GM23338 (cell line): Measurements from ENCODE around the gene DNASE2. TPM values are rescaled to one million over a fixed set of nuclear protein-coding genes. Genes with fewer than 3 reads are reported as not detected.

Experiments used
- ATAC-seq: fragments of 200-7000 bp; cut with Tn5 transposase; 3 replicates; pipeline ENCODE4 v1.9.1; 2020
- DNase-seq: peaks from one replicate; pipeline ENCODE4 v3.0.0-alpha.2; 2015; ENCODE audit warnings: low spot score
- H2AFZ ChIP-seq: fragments of 200-600 bp; sonication (generic); 2 replicates; pipeline ENCODE4 v1.8.0; 2016; ENCODE audit warnings: antibody characterized with exemption, mild to moderate bottlenecking, moderate library complexity
- H3F3A ChIP-seq: fragments of 200-600 bp; sonication (generic); replicated peaks from 2 replicates; pipeline ENCODE4 v1.8.0; 2017; ENCODE audit warnings: antibody characterized with exemption, mixed run types, low read depth
- H3K27ac ChIP-seq: fragments of 200-600 bp; sonication (generic); 2 replicates; pipeline ENCODE4 v1.6.1; 2016; ENCODE audit warnings: low read depth
- H3K27me3 ChIP-seq: fragments of 200-600 bp; sonication (generic); 2 replicates; pipeline ENCODE4 v1.8.0; 2016; ENCODE audit warnings: mild to moderate bottlenecking, mixed run types, moderate library complexity; ENCODE audit not compliant: insufficient read depth
- H3K36me3 ChIP-seq: fragments of 200-600 bp; sonication (generic); 2 replicates; pipeline ENCODE4 v1.8.0; 2016; ENCODE audit warnings: mild to moderate bottlenecking; ENCODE audit not compliant: insufficient read depth
- H3K4me1 ChIP-seq: fragments of 200-600 bp; sonication (generic); 2 replicates; pipeline ENCODE4 v1.8.0; 2016; ENCODE audit warnings: mild to moderate bottlenecking, moderate library complexity; ENCODE audit not compliant: insufficient read depth
- H3K4me2 ChIP-seq: fragments of 200-600 bp; sonication (generic); 2 replicates; pipeline ENCODE4 v1.7.1; 2017; ENCODE audit warnings: mixed run types
- H3K4me3 ChIP-seq: fragments of 200-600 bp; sonication (generic); 2 replicates; pipeline ENCODE4 v1.6.1; 2016; ENCODE audit warnings: mixed run types
- H3K79me2 ChIP-seq: fragments of 200-600 bp; sonication (generic); replicated peaks from 2 replicates; pipeline ENCODE4 v1.8.0; 2017; ENCODE audit warnings: mild to moderate bottlenecking; ENCODE audit not compliant: insufficient read depth
- H3K9me2 ChIP-seq: fragments of 200-600 bp; sonication (generic); 2 replicates; pipeline ENCODE4 v1.8.0; 2017; ENCODE audit not compliant: insufficient read depth
- H4K20me1 ChIP-seq: fragments of 200-600 bp; sonication (generic); replicated peaks from 2 replicates; pipeline ENCODE4 v1.8.0; 2017; ENCODE audit warnings: mild to moderate bottlenecking; ENCODE audit not compliant: insufficient read depth
- H3K27ac Mint-ChIP-seq: 2 replicates; pipeline ENCODE4 v1.8.0; 2020; ENCODE audit warnings: inconsistent platforms, mild to moderate bottlenecking, moderate library complexity, mixed read lengths
- H3K27me3 Mint-ChIP-seq: 3 replicates; pipeline ENCODE4 v1.8.0; 2022; ENCODE audit warnings: low read depth, mild to moderate bottlenecking, moderate library complexity, mixed read lengths, inconsistent platforms; ENCODE audit not compliant: insufficient read depth, poor library complexity
- H3K36me3 Mint-ChIP-seq: 3 replicates; pipeline ENCODE4 v1.8.0; 2021; ENCODE audit warnings: low read depth, mild to moderate bottlenecking, inconsistent platforms, moderate library complexity, mixed read lengths
- H3K4me1 Mint-ChIP-seq: 3 replicates; pipeline ENCODE4 v1.8.0; 2020; ENCODE audit warnings: mild to moderate bottlenecking, inconsistent platforms, mixed read lengths
- H3K4me3 Mint-ChIP-seq: 3 replicates; pipeline ENCODE4 v1.8.0; 2021; ENCODE audit warnings: moderate library complexity, mild to moderate bottlenecking, inconsistent platforms, mixed read lengths
- H3K9me3 Mint-ChIP-seq: 3 replicates; pipeline ENCODE4 v1.8.0; 2020; ENCODE audit warnings: moderate library complexity, mild to moderate bottlenecking, inconsistent platforms, mixed read lengths
- CREB1 ChIP-seq: fragments of 250-450 bp; sonication (Bioruptor Pico); IDR thresholded peaks from 2 replicates; pipeline ENCODE4 v1.5.0; 2020; ENCODE audit warnings: low read depth, mild to moderate bottlenecking, moderate library complexity
- CTCF ChIP-seq, 2 experiments: fragments of 200-600 bp in 1 of 2; sonication (generic) in 1 of 2; conservative IDR thresholded peaks; 2 replicates each; pipeline versions ENCODE4 v1.5.1 to v1.6.1; 2016 to 2017; ENCODE audit warnings: antibody characterized with exemption in 2 of 2, low read depth in 2 of 2, mild to moderate bottlenecking in 2 of 2, moderate library complexity in 1 of 2
- ETS1 ChIP-seq: IDR thresholded peaks from 2 replicates; pipeline ENCODE4 v1.6.1; 2016; ENCODE audit warnings: antibody characterized with exemption
- EZH2 ChIP-seq: fragments of 200-600 bp; sonication (generic); IDR thresholded peaks from one replicate; pipeline ENCODE4 v1.8.0; 2017; ENCODE audit warnings: antibody characterized with exemption, mild to moderate bottlenecking, low read depth; ENCODE audit not compliant: unreplicated experiment
- EZH2phosphoT487 ChIP-seq: fragments of 200-600 bp; sonication (generic); IDR thresholded peaks from one replicate; pipeline ENCODE4 v1.8.1; 2018; ENCODE audit warnings: antibody characterized with exemption; ENCODE audit not compliant: unreplicated experiment
- JUNB ChIP-seq: IDR thresholded peaks from one replicate; pipeline ENCODE4 v1.6.1; 2016; ENCODE audit warnings: antibody characterized with exemption; ENCODE audit not compliant: unreplicated experiment
- NANOG ChIP-seq: IDR thresholded peaks from 2 replicates; pipeline ENCODE4 v1.6.1; 2016; ENCODE audit warnings: antibody characterized with exemption, borderline replicate concordance
- POLR2AphosphoS5 ChIP-seq: IDR thresholded peaks from 2 replicates; pipeline ENCODE4 v1.6.1; 2016; ENCODE audit warnings: antibody characterized with exemption, low read depth
- REST ChIP-seq: IDR thresholded peaks from one replicate; pipeline ENCODE4 v1.6.1; 2018; ENCODE audit warnings: antibody characterized with exemption; ENCODE audit not compliant: unreplicated experiment
- STAT1 ChIP-seq: IDR thresholded peaks from one replicate; pipeline ENCODE4 v1.6.1; 2016; ENCODE audit warnings: antibody characterized with exemption; ENCODE audit not compliant: unreplicated experiment
- ZNF114 ChIP-seq: fragments of 250-450 bp; sonication (Bioruptor Pico); IDR thresholded peaks from 2 replicates; pipeline ENCODE4 v1.5.0; 2020; ENCODE audit warnings: mild to moderate bottlenecking, moderate library complexity
- ZNF331 ChIP-seq: fragments of 250-450 bp; sonication (Bioruptor Pico); IDR thresholded peaks from 2 replicates; pipeline ENCODE4 v1.5.0; 2020; ENCODE audit warnings: low read depth, mild to moderate bottlenecking, moderate library complexity
- ZNF462 ChIP-seq: fragments of 250-450 bp; sonication (Bioruptor Pico); IDR thresholded peaks from 2 replicates; pipeline ENCODE4 v1.5.0; 2020; ENCODE audit warnings: mild to moderate bottlenecking, moderate library complexity
- polyA plus RNA-seq: library from polyadenylated mRNA; unstranded; fragments of >200 nt; fragmentation: Nextera tagmentation; extraction: Ambion mirVana; gene quantifications from 2 replicates; pipeline ENCODE4 v1.2.1, GENCODE V29; 2016
- total RNA-seq: library from RNA; depleted of rRNA; stranded (reverse); fragments of >200 nt; shearing (Covaris generic); gene quantifications from 2 replicates; pipeline ENCODE4 v1.2.3, GENCODE V29; 2014

Gene DNASE2
- total and polyA plus RNA-seq, 2 experiments from 2014 or later = 17.4 to 35.0 TPM

GRCh38 chr19:12871681-12872080 lies 9.6 kb downstream of the DNASE2 start:
- Histone ChIP-seq H3K79me2 (no peaks in the 10 kb centered on the region), H3K4me2 (no peak overlapping the region), H3K4me1 (peaks cover 7% of the 10 kb centered on the region), H3K27me3 (no peaks in the 10 kb centered on the region), H2AFZ (no peak overlapping the region), H3K36me3 (no peaks in the 10 kb centered on the region), H4K20me1 (no peaks in the 10 kb centered on the region; the same call in 1 of the 2 replicates), H3F3A (peaks cover 18% of the 10 kb centered on the region), H3K27ac (no peak overlapping the region), H3K4me3 (no peak overlapping the region), H3K9me2 (no peaks in the 10 kb centered on the region)
- Mint-ChIP-seq H3K27me3 (peaks cover 8% of the 10 kb centered on the region), H3K4me3 (no peak overlapping the region), H3K9me3 (peaks cover 13% of the 10 kb centered on the region), H3K27ac (no peak overlapping the region), H3K4me1 (peaks cover 5% of the 10 kb centered on the region), H3K36me3 (peaks cover 50% of the 10 kb centered on the region)
- ATAC-seq (no peak), DNase-seq (no peak)
- TF ChIP-seq EZH2phosphoT487 (no peak), ETS1 (no peak), REST (no peak), POLR2AphosphoS5 (no peak), CREB1 (no peak), JUNB (no peak), EZH2 (no peak), ZNF114 (no peak), STAT1 (no peak), ZNF462 (no peak), NANOG (no peak), ZNF331 (CRISPR knock-in tag) (no peak), CTCF (conservative IDR thresholded peaks at IDR 0.05; ENCODE audit: low read depth in 2 of 2) (no peak)
